ENCODE results near the gene MBD5.

GRCh38 chr2:148416248-148416647 is 395.4 kb downstream of the MBD5 start:
- no peak for TF ChIP-seq EZH2 (IDR thresholded peaks at IDR 0.05; ENCODE audit: borderline replicate concordance, insufficient read depth, low read depth, low read length, poor library complexity, severe bottlenecking)
- no peak for TF ChIP-seq CTCF (IDR thresholded peaks at IDR 0.05)
